Measurements from ENCODE around the gene DLGAP1.

Gene DLGAP1

GRCh38 chr18:3920832-3921231 is 534.3 kb downstream of the DLGAP1 start:
- Histone ChIP-seq H3K4me1 (ENCODE audit: control insufficient read depth, insufficient read depth, low read length) (no peaks in the 10 kb centered on the region), H3K9ac (ENCODE audit: low read depth, low read length) (no peak overlapping the region), H3K27me3 (ENCODE audit: control insufficient read depth, insufficient read depth, low read length) (peaks cover 3% of the 10 kb centered on the region), H3K4me3 (ENCODE audit: low read length) (no peak overlapping the region), H3K4me2 (ENCODE audit: low read length) (no peak overlapping the region), H3K9me3 (replicated peaks; ENCODE audit: low read length) (no peaks in the 10 kb centered on the region), H3K36me3 (ENCODE audit: insufficient read depth, low read length) (no peaks in the 10 kb centered on the region)

- H3K9ac ChIP-seq (ENCODE audit: low read depth, low read length) = no peak overlapping the region
- H3K36me3 ChIP-seq (ENCODE audit: insufficient read depth, low read length) = no peaks in the 10 kb centered on the region
- no peaks in the 10 kb centered on the region for H3K4me1 ChIP-seq (ENCODE audit: control insufficient read depth, insufficient read depth, low read length)
- H3K9me3 ChIP-seq (replicated peaks; ENCODE audit: low read length) = no peaks in the 10 kb centered on the region
- H3K4me3 ChIP-seq (ENCODE audit: low read length) = no peak overlapping the region
- H3K4me2 ChIP-seq (ENCODE audit: low read length) = no peak overlapping the region
- H3K27me3 ChIP-seq (ENCODE audit: control insufficient read depth, insufficient read depth, low read length) = peaks cover 3% of the 10 kb centered on the region
These were observed 535.6 kb downstream of the DLGAP1 start for GRCh38 chr18:3919396-3920061.

DNA sequence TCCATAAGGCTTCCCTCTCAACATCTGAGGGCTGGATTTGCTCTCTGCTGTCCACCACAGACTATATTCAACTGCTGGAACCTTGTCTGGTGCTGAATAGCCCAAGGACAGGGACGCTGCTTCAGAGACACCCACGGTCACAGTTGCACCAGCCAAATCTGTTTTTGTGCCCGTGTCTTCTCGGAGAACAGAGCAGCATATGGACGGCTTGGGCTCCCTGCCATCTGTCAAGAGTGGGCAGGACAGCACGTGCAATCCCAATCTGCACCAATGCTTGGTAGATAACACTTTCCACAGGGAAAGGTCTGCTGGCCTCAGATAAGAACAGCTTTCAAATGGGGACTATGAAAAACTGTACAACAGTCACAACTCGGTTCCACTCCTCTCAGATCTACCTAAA is 539.0 kb downstream of the DLGAP1 start:
- H3K4me2 ChIP-seq (ENCODE audit: low read length) = no peak overlapping the region
- no peak overlapping the region for H3K4me3 ChIP-seq (ENCODE audit: low read length)
- no peaks in the 10 kb centered on the region for H3K9me3 ChIP-seq (replicated peaks; ENCODE audit: low read length)
- no peaks in the 10 kb centered on the region for H3K36me3 ChIP-seq (ENCODE audit: insufficient read depth, low read length)
- no peak overlapping the region for H3K9ac ChIP-seq (ENCODE audit: low read depth, low read length)
- no peaks in the 10 kb centered on the region for H3K4me1 ChIP-seq (ENCODE audit: control insufficient read depth, insufficient read depth, low read length)
- H3K27me3 ChIP-seq (ENCODE audit: control insufficient read depth, insufficient read depth, low read length) = peaks cover 3% of the 10 kb centered on the region

- H3K4me2 ChIP-seq (ENCODE audit: low read length) = no peak overlapping the region
- H3K27me3 ChIP-seq (ENCODE audit: control insufficient read depth, insufficient read depth, low read length) = peaks cover 3% of the 10 kb centered on the region
- H3K9me3 ChIP-seq (replicated peaks; ENCODE audit: low read length) = no peaks in the 10 kb centered on the region
- no peaks in the 10 kb centered on the region for H3K36me3 ChIP-seq (ENCODE audit: insufficient read depth, low read length)
- H3K4me1 ChIP-seq (ENCODE audit: control insufficient read depth, insufficient read depth, low read length) = no peaks in the 10 kb centered on the region
- H3K4me3 ChIP-seq (ENCODE audit: low read length) = no peak overlapping the region
- H3K9ac ChIP-seq (ENCODE audit: low read depth, low read length) = no peak overlapping the region
These were observed 540.1 kb downstream of the DLGAP1 start for GRCh38 chr18:3914833-3915610.

DNA sequence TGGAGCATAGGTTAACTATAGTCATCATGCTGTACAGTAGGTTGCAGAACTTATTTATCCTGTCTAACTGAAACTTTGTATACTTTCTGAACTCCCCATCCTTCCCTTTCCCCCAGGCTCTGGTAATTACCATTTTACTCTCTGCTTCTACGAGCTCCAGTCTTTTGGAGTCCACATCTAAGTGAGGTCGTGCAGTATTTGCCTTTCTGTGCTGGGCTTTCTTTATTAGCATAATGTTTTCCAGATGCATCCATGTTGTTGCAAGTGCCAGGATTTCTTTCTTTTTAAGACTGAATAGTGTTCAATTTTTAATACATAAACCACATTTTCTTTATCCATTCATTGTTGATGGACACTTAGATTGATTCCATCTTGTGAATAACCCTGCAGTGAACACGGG is 541.0 kb downstream of the DLGAP1 start:
- H3K27me3 ChIP-seq (ENCODE audit: control insufficient read depth, insufficient read depth, low read length) = peaks cover 3% of the 10 kb centered on the region
- no peaks in the 10 kb centered on the region for H3K36me3 ChIP-seq (ENCODE audit: insufficient read depth, low read length)
- H3K9me3 ChIP-seq (replicated peaks; ENCODE audit: low read length) = no peaks in the 10 kb centered on the region
- H3K4me1 ChIP-seq (ENCODE audit: control insufficient read depth, insufficient read depth, low read length) = no peaks in the 10 kb centered on the region
- H3K4me3 ChIP-seq (ENCODE audit: low read length) = no peak overlapping the region
- H3K9ac ChIP-seq (ENCODE audit: low read depth, low read length) = no peak overlapping the region
- H3K4me2 ChIP-seq (ENCODE audit: low read length) = no peak overlapping the region

GRCh38 chr18:3912705-3913104 is 542.4 kb downstream of the DLGAP1 start:
- Histone ChIP-seq H3K4me2 (ENCODE audit: low read length) (no peak overlapping the region), H3K4me1 (ENCODE audit: control insufficient read depth, insufficient read depth, low read length) (no peaks in the 10 kb centered on the region), H3K4me3 (ENCODE audit: low read length) (no peak overlapping the region), H3K9ac (ENCODE audit: low read depth, low read length) (no peak overlapping the region), H3K36me3 (ENCODE audit: insufficient read depth, low read length) (no peaks in the 10 kb centered on the region), H3K9me3 (replicated peaks; ENCODE audit: low read length) (no peaks in the 10 kb centered on the region), H3K27me3 (ENCODE audit: control insufficient read depth, insufficient read depth, low read length) (no peaks in the 10 kb centered on the region)

- Histone ChIP-seq H3K4me1 (ENCODE audit: control insufficient read depth, insufficient read depth, low read length) (no peaks in the 10 kb centered on the region), H3K27me3 (ENCODE audit: control insufficient read depth, insufficient read depth, low read length) (no peaks in the 10 kb centered on the region), H3K9ac (ENCODE audit: low read depth, low read length) (no peak overlapping the region), H3K36me3 (ENCODE audit: insufficient read depth, low read length) (no peaks in the 10 kb centered on the region), H3K9me3 (replicated peaks; ENCODE audit: low read length) (no peaks in the 10 kb centered on the region), H3K4me3 (ENCODE audit: low read length) (no peak overlapping the region), H3K4me2 (ENCODE audit: low read length) (no peak overlapping the region)
These were observed 543.7 kb downstream of the DLGAP1 start for GRCh38 chr18:3911413-3911812.

DNA sequence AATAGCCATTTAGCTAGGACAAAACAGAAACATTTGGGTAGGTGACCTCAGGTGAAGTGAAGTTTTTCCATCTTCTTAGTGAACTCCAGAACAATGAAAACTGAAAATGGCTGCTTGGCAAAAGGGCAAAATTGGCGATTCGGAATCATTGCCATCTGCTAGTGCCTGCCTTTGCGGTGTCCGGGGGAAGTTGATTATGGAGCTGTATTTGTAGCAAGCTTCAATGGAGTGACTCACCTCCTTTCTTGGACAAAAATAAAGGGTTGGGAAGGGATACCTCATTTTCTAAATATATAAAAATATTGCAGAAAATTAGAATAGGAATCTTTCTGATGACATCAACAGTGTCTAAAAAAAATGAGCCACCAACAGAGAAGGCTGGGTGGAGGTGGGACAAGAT is 544.6 kb downstream of the DLGAP1 start:
- no peak overlapping the region for H3K4me3 ChIP-seq (ENCODE audit: low read length)
- H3K27me3 ChIP-seq (ENCODE audit: control insufficient read depth, insufficient read depth, low read length) = no peaks in the 10 kb centered on the region
- no peaks in the 10 kb centered on the region for H3K4me1 ChIP-seq (ENCODE audit: control insufficient read depth, insufficient read depth, low read length)
- H3K4me2 ChIP-seq (ENCODE audit: low read length) = no peak overlapping the region
- no peaks in the 10 kb centered on the region for H3K36me3 ChIP-seq (ENCODE audit: insufficient read depth, low read length)
- no peaks in the 10 kb centered on the region for H3K9me3 ChIP-seq (replicated peaks; ENCODE audit: low read length)
- H3K9ac ChIP-seq (ENCODE audit: low read depth, low read length) = no peak overlapping the region

DNA sequence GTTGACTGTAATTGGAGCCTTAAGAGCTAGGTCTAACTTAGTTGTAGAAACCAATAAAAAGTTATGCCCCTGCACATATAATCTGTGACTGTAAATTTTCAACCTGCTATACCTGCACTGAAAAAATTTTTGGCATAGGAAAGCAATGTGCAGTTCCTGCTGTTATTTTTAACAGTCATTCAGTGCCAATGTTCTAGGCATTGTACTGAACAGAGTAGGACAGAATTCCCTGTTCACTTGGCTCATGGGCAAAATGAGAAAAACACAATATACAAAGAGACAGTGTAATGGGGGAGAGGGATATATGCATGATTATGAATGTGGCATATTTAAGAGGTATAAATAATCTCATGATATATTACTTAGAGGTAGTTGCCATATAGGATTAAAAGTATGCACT is 547.2 kb downstream of the DLGAP1 start:
- Histone ChIP-seq H3K4me3 (ENCODE audit: low read length) (no peak overlapping the region), H3K4me1 (ENCODE audit: control insufficient read depth, insufficient read depth, low read length) (peaks cover 12% of the 10 kb centered on the region), H3K9ac (ENCODE audit: low read depth, low read length) (no peak overlapping the region), H3K4me2 (ENCODE audit: low read length) (no peak overlapping the region), H3K9me3 (replicated peaks; ENCODE audit: low read length) (no peaks in the 10 kb centered on the region), H3K27me3 (ENCODE audit: control insufficient read depth, insufficient read depth, low read length) (no peaks in the 10 kb centered on the region), H3K36me3 (ENCODE audit: insufficient read depth, low read length) (no peaks in the 10 kb centered on the region)

DNA sequence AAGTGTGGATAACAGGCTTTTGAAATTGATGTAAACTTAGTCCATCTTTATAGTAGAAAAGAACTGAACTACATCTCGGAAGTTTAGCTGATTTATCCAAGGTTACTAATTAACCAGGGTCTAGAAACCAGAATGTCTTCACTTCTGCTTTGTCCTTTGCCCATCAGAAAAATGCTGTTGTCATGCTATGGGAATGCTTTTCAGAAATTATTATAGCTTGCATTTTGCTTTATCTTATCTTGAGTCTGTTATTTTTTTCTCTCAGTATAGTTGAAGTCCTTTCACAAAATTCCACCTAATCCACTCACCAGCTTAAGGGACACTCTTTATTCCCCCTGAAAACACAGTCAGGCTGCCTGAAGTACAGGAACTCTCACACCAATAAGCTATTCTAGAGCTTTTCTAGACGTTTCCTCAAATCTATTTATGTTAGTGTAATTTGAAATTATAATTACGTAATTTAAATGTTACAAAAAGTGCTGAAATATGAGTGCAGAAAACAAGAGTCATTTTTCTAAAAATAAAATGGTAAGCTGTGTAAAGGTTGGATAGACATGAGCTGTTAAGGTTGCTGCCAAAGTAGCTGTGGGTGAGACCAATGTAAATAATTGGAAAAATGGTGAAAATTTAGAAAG is 548.9 kb downstream of the DLGAP1 start:
- no peak overlapping the region for H3K4me2 ChIP-seq (ENCODE audit: low read length)
- H3K4me3 ChIP-seq (ENCODE audit: low read length) = no peak overlapping the region
- no peaks in the 10 kb centered on the region for H3K27me3 ChIP-seq (ENCODE audit: control insufficient read depth, insufficient read depth, low read length)
- H3K9ac ChIP-seq (ENCODE audit: low read depth, low read length) = no peak overlapping the region
- no peaks in the 10 kb centered on the region for H3K9me3 ChIP-seq (replicated peaks; ENCODE audit: low read length)
- peaks cover 18% of the 10 kb centered on the region for H3K4me1 ChIP-seq (ENCODE audit: control insufficient read depth, insufficient read depth, low read length)
- H3K36me3 ChIP-seq (ENCODE audit: insufficient read depth, low read length) = no peaks in the 10 kb centered on the region

GRCh38 chr18:3903337-3903736 is 551.8 kb downstream of the DLGAP1 start:
- no peak overlapping the region for H3K4me3 ChIP-seq (ENCODE audit: low read length)
- H3K9ac ChIP-seq (ENCODE audit: low read depth, low read length) = no peak overlapping the region
- H3K27me3 ChIP-seq (ENCODE audit: control insufficient read depth, insufficient read depth, low read length) = peaks cover 2% of the 10 kb centered on the region
- peak overlapping the region; percentile 38 for H3K4me2 ChIP-seq (ENCODE audit: low read length)
- H3K36me3 ChIP-seq (ENCODE audit: insufficient read depth, low read length) = no peaks in the 10 kb centered on the region
- H3K9me3 ChIP-seq (replicated peaks; ENCODE audit: low read length) = no peaks in the 10 kb centered on the region
- peaks cover 18% of the 10 kb centered on the region for H3K4me1 ChIP-seq (ENCODE audit: control insufficient read depth, insufficient read depth, low read length)
